HEK293 (cell line): Measurements from ENCODE around the gene LRRC27.

Experiments used
- CTCF ChIA-PET: fragments of 350-600 bp; formaldehyde crosslinking; extraction: SDS; loops from one replicate; lab custom pipeline; 2021; ENCODE audit warnings: antibody characterized with exemption; lab: Yijun Ruan, JAX
- POLR2A ChIA-PET: fragments of 300-600 bp; formaldehyde crosslinking; extraction: SDS; loops from one replicate; lab custom pipeline; 2020; ENCODE audit warnings: antibody characterized with exemption, inconsistent platforms; lab: Yijun Ruan, JAX
- H3K27ac ChIP-seq: fragments of 200-500 bp; sonication (Bioruptor generic); 2 replicates; pipeline ENCODE4 v1.5.1; 2014; ENCODE audit warnings: low read depth, low read length, control low read depth, inconsistent platforms; ENCODE audit errors: extremely low read depth
- H3K36me3 ChIP-seq, 2 experiments: fragments of 200-500 bp in 1 of 2; sonication (Bioruptor generic) in 1 of 2; 1 replicate in 1 of 2; 2 replicates in 1 of 2; pipeline ENCODE4 v1.5.1; 2014 to 2017; ENCODE audit warnings: inconsistent platforms in 2 of 2, low read length in 2 of 2; ENCODE audit not compliant: control insufficient read depth in 2 of 2, insufficient read depth in 1 of 2
- H3K4me1 ChIP-seq: fragments of 200-500 bp; sonication (Bioruptor generic); 2 replicates; pipeline ENCODE4 v1.5.1; 2014; ENCODE audit warnings: mild to moderate bottlenecking, low read length, inconsistent platforms; ENCODE audit not compliant: control insufficient read depth, insufficient read depth
- H3K4me3 ChIP-seq: 2 replicates; pipeline ENCODE4 v1.5.1; 2011; ENCODE audit warnings: low read depth, mild to moderate bottlenecking, control low read depth, low read length, moderate library complexity
- H3K9me3 ChIP-seq: fragments of 200-500 bp; sonication (Bioruptor generic); 2 replicates; pipeline ENCODE4 v1.5.1; 2014; ENCODE audit warnings: low read depth, low read length, inconsistent platforms; ENCODE audit not compliant: control insufficient read depth, insufficient read depth
- GFI1B ChIP-seq: fragments of 450-650 bp; formaldehyde crosslinking; IDR thresholded peaks from 2 replicates; pipeline ENCODE4 v1.5.1; 2016; ENCODE audit warnings: missing biosample characterization, missing genetic modification characterization
- HOXC10 ChIP-seq: sonication (generic); formaldehyde crosslinking; IDR thresholded peaks from 2 replicates; pipeline ENCODE4 v1.8.1; 2023; ENCODE audit warnings: mild to moderate bottlenecking, missing genetic modification reagents
- RBAK ChIP-seq: fragments of 450-650 bp; formaldehyde crosslinking; IDR thresholded peaks from 2 replicates; pipeline ENCODE4 v1.5.1; 2016; ENCODE audit warnings: missing biosample characterization, missing genetic modification characterization
- REST ChIP-seq: fragments of 450-650 bp; formaldehyde crosslinking; IDR thresholded peaks from 2 replicates; pipeline ENCODE4 v1.5.1; 2016; ENCODE audit warnings: missing biosample characterization, missing genetic modification characterization
- SCRT1 ChIP-seq: fragments of 450-650 bp; formaldehyde crosslinking; IDR thresholded peaks from 2 replicates; pipeline ENCODE4 v1.5.1; 2016; ENCODE audit warnings: missing biosample characterization, missing genetic modification characterization, borderline replicate concordance
- YY2 ChIP-seq: fragments of 450-650 bp; formaldehyde crosslinking; IDR thresholded peaks from 2 replicates; pipeline ENCODE4 v1.5.1; 2016; ENCODE audit warnings: missing biosample characterization, missing genetic modification characterization
- ZBTB44 ChIP-seq: fragments of 450-650 bp; IDR thresholded peaks from 2 replicates; pipeline ENCODE4 v1.5.1; 2018; ENCODE audit warnings: missing biosample characterization, mild to moderate bottlenecking, missing genetic modification characterization
- ZBTB48 ChIP-seq: fragments of 450-650 bp; formaldehyde crosslinking; IDR thresholded peaks from 2 replicates; pipeline ENCODE4 v1.5.1; 2016; ENCODE audit warnings: missing biosample characterization, missing genetic modification characterization
- ZBTB7A ChIP-seq: fragments of 450-650 bp; formaldehyde crosslinking; IDR thresholded peaks from 2 replicates; pipeline ENCODE4 v1.5.1; 2016; ENCODE audit warnings: low read depth, missing biosample characterization, missing genetic modification characterization
- ZNF10 ChIP-seq: fragments of 450-650 bp; formaldehyde crosslinking; IDR thresholded peaks from 2 replicates; pipeline ENCODE4 v1.5.1; 2017; ENCODE audit warnings: missing biosample characterization, missing genetic modification characterization
- ZNF175 ChIP-seq: fragments of 450-650 bp; formaldehyde crosslinking; IDR thresholded peaks from 2 replicates; pipeline ENCODE4 v1.5.1; 2016; ENCODE audit warnings: missing biosample characterization, missing genetic modification characterization
- ZNF184 ChIP-seq: fragments of 450-650 bp; IDR thresholded peaks from 2 replicates; pipeline ENCODE4 v1.5.1; 2018; ENCODE audit warnings: missing biosample characterization, mild to moderate bottlenecking, missing genetic modification characterization
- ZNF202 ChIP-seq: fragments of 450-650 bp; formaldehyde crosslinking; IDR thresholded peaks from 2 replicates; pipeline ENCODE4 v1.5.1; 2016; ENCODE audit warnings: missing biosample characterization, missing genetic modification characterization, borderline replicate concordance
- ZNF239 ChIP-seq: fragments of 450-650 bp; formaldehyde crosslinking; IDR thresholded peaks from 2 replicates; pipeline ENCODE4 v1.5.1; 2016; ENCODE audit warnings: missing biosample characterization, missing genetic modification characterization
- ZNF341 ChIP-seq: fragments of 450-650 bp; formaldehyde crosslinking; IDR thresholded peaks from 2 replicates; pipeline ENCODE4; 2016; ENCODE audit warnings: low read depth, missing biosample characterization, missing genetic modification characterization
- ZNF362 ChIP-seq: fragments of 450-650 bp; formaldehyde crosslinking; IDR thresholded peaks from 2 replicates; pipeline ENCODE4 v1.5.1; 2016; ENCODE audit warnings: missing biosample characterization, missing genetic modification characterization
- ZNF394 ChIP-seq: fragments of 450-650 bp; formaldehyde crosslinking; IDR thresholded peaks from 2 replicates; pipeline ENCODE4 v1.5.1; 2016; ENCODE audit warnings: missing biosample characterization, missing genetic modification characterization, mild to moderate bottlenecking, moderate library complexity, borderline replicate concordance
- ZNF488 ChIP-seq: fragments of 450-650 bp; formaldehyde crosslinking; IDR thresholded peaks from 2 replicates; pipeline ENCODE4 v1.5.1; 2016; ENCODE audit warnings: missing biosample characterization, missing genetic modification characterization
- ZNF530 ChIP-seq: fragments of 450-650 bp; formaldehyde crosslinking; IDR thresholded peaks from 2 replicates; pipeline ENCODE4 v1.5.1; 2016; ENCODE audit warnings: low read depth, missing biosample characterization, missing genetic modification characterization
- ZNF571 ChIP-seq: fragments of 450-650 bp; formaldehyde crosslinking; IDR thresholded peaks from 2 replicates; pipeline ENCODE4 v1.5.0; 2017; ENCODE audit warnings: missing biosample characterization, missing genetic modification characterization
- ZNF580 ChIP-seq: fragments of 450-650 bp; formaldehyde crosslinking; IDR thresholded peaks from 2 replicates; pipeline ENCODE4 v1.5.1; 2016; ENCODE audit warnings: missing biosample characterization, missing genetic modification characterization
- ZNF610 ChIP-seq: fragments of 450-650 bp; formaldehyde crosslinking; IDR thresholded peaks from 2 replicates; pipeline ENCODE4 v1.5.1; 2016; ENCODE audit warnings: missing biosample characterization, missing genetic modification characterization, borderline replicate concordance
- ZNF624 ChIP-seq: fragments of 450-650 bp; formaldehyde crosslinking; IDR thresholded peaks from 2 replicates; pipeline ENCODE4 v1.5.1; 2017; ENCODE audit warnings: missing biosample characterization, missing genetic modification characterization
- ZNF626 ChIP-seq: fragments of 450-650 bp; sonication (Bioruptor Pico); formaldehyde crosslinking; IDR thresholded peaks from 2 replicates; pipeline ENCODE4 v1.5.1; 2018; ENCODE audit warnings: missing biosample characterization, missing genetic modification characterization, inconsistent platforms
- ZNF629 ChIP-seq: fragments of 450-650 bp; formaldehyde crosslinking; IDR thresholded peaks from 2 replicates; pipeline ENCODE4 v1.5.1; 2017; ENCODE audit warnings: missing biosample characterization, missing genetic modification characterization
- ZNF677 ChIP-seq: fragments of 450-650 bp; IDR thresholded peaks from 2 replicates; pipeline ENCODE4 v1.5.0; 2018; ENCODE audit warnings: missing biosample characterization, mild to moderate bottlenecking, missing genetic modification characterization, moderate library complexity
- ZSCAN16 ChIP-seq: fragments of 450-650 bp; formaldehyde crosslinking; IDR thresholded peaks from 2 replicates; pipeline ENCODE4 v1.5.1; 2016; ENCODE audit warnings: missing biosample characterization, missing genetic modification characterization

LRRC27 gene

GRCh38 chr10:132366499-132366898, 34.5 kb downstream of the LRRC27 start (continued):
- no peak for TF ChIP-seq REST
- no peak for TF ChIP-seq ZNF362 (tag by site-specific recombination)
- TF ChIP-seq ZNF488: no peak
- no peak for TF ChIP-seq ZBTB48
- no peak for TF ChIP-seq ZBTB7A (tag by site-specific recombination)
- TF ChIP-seq ZSCAN16 (tag by site-specific recombination): no peak
- TF ChIP-seq ZNF10 (tag by site-specific recombination): no peak
- no peak for TF ChIP-seq ZNF202
- TF ChIP-seq SCRT1 (tag by site-specific recombination): no peak
- TF ChIP-seq ZNF184 (tag by site-specific recombination): no peak

- ChIA-PET POLR2A (no interaction called here), CTCF (interaction anchor here (0.9 to 1.8 kb wide), 2 partner anchors 8 to 142 kb away, joined by 6 to 7 read pairs; no protein-coding TSS in a partner anchor)
- Histone ChIP-seq H3K4me1 (no peaks in the 10 kb centered on the region), H3K9me3 (no peaks in the 10 kb centered on the region), H3K27ac (no peak overlapping the region), H3K4me3 (no peak overlapping the region), H3K36me3 (peaks cover 0 to 8% of the 10 kb centered on the region in 2 experiments; a peak in 1 of 3 replicates)
- no peak for TF ChIP-seq ZBTB44 (tag by site-specific recombination)
- TF ChIP-seq YY2 (tag by site-specific recombination): no peak
- TF ChIP-seq ZNF624 (tag by site-specific recombination): no peak
- TF ChIP-seq ZNF530 (tag by site-specific recombination): no peak
Measured at GRCh38 chr10:132368391-132368790, 36.4 kb downstream of the LRRC27 start.

GRCh38 chr10:132368881-132369635, 37.1 kb downstream of the LRRC27 start:
- Histone ChIP-seq H3K9me3 (no peaks in the 10 kb centered on the region), H3K27ac (no peak overlapping the region), H3K4me1 (no peaks in the 10 kb centered on the region), H3K36me3 (peaks cover 0 to 8% of the 10 kb centered on the region in 2 experiments; a peak in 1 of 3 replicates), H3K4me3 (no peak overlapping the region)
- ChIA-PET POLR2A (no interaction called here), CTCF (interaction anchor here (0.9 to 1.8 kb wide), 2 partner anchors 9 to 143 kb away, joined by 6 to 7 read pairs; no protein-coding TSS in a partner anchor)
- TF ChIP-seq HOXC10: no peak
- TF ChIP-seq ZNF610: no peak
- TF ChIP-seq ZNF677 (tag by site-specific recombination): no peak
- TF ChIP-seq ZNF239: no peak
- no peak for TF ChIP-seq ZNF341 (tag by site-specific recombination)
- TF ChIP-seq RBAK (tag by site-specific recombination): no peak
- TF ChIP-seq ZNF394 (tag by site-specific recombination): no peak
- TF ChIP-seq ZSCAN16 (tag by site-specific recombination): no peak
- no peak for TF ChIP-seq ZNF571 (tag by site-specific recombination)
- TF ChIP-seq ZNF626 (tag by site-specific recombination): no peak
- no peak for TF ChIP-seq ZNF629 (tag by site-specific recombination)
- TF ChIP-seq ZNF580 (tag by site-specific recombination): no peak
- no peak for TF ChIP-seq ZNF175
- TF ChIP-seq GFI1B (tag by site-specific recombination): no peak
